Astrocyte of the hippocampus (primary cell): ENCODE data around the gene UCP3.

Source experiments
- DNase-seq: peaks from one replicate; pipeline ENCODE4 v3.0.0; 2011; ENCODE audit warnings: low read depth, low spot score

The UCP3 gene, protein sequence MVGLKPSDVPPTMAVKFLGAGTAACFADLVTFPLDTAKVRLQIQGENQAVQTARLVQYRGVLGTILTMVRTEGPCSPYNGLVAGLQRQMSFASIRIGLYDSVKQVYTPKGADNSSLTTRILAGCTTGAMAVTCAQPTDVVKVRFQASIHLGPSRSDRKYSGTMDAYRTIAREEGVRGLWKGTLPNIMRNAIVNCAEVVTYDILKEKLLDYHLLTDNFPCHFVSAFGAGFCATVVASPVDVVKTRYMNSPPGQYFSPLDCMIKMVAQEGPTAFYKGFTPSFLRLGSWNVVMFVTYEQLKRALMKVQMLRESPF

GRCh38 chr11:74008373-74009229, at the start of gene UCP3:
Gene UCP3, minus strand, starts transcription at chr11:74009085. Its CDS starts 2,043 bp downstream, at chr11:74007042.
- DNase-seq, result no peak

GRCh38 chr11:74057249-74058151, 48.6 kb upstream of the UCP3 start:
- peak; percentile 52 for DNase-seq

GRCh38 chr11:74055938-74056337, 47.1 kb upstream of the UCP3 start:
- peak; percentile 66 for DNase-seq

- no peak for DNase-seq
Measured at GRCh38 chr11:74050465-74050864, 41.6 kb upstream of the UCP3 start.

DNA sequence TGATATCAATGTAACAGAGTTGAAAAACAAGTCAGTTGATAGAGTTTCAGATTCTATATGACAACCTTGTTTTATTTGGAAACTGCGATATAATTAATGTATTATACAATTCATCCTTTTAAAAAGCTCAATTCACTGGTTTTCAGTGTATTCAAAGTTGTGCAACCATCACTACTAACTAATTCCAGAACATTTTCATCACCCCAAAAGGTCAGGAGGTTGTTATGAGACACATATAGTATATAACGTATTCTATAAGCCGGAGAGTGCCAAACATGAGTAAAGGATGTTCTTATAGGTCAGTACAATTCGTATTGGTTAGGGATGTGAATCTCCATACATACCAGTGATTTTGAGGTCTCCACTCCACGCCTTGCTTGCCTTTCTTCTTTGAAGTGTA, 40.1 kb upstream of the UCP3 start:
- DNase-seq, result no peak

GRCh38 chr11:74044538-74044937, 35.7 kb upstream of the UCP3 start:
- DNase-seq, result no peak

DNA sequence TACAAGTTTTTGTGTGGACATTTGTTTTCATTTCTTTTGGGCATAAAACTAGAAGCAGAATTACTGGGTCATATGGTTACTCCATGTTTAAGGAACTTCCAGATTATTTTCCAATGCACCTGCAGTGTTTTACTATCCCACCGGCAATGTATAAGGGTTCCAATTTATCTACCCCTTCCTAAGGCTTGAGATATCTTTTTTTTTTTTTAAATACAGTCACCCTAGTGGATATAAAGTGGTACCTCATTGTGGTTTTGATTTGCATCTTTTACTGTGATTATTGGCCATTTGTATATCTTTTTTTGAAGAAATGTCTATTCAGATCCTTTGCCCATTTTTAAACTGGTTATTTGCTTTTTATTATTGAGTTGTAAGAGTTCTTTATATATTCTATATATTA, 34.6 kb upstream of the UCP3 start:
- DNase-seq, result no peak

DNA sequence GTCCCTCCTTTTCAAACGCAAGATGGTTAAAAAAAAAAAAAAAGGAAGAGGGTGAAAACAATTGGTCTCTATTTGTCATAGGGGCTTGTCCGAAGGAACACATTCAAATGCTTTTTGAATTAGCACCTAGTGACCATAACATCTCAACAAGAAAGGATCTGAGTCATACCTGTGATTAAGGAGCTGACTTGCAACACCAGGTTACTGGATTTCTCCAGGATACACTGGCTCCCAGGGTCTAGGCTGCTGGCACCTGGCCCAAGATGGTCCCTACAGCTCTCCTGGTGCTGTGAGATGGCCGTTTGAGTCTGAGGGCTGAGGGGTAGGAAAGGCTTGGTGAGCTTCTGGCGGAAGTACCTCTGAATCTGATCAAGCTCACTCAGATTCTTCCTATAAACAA, 28.4 kb upstream of the UCP3 start:
- peak; percentile 40 for DNase-seq

- no peak for DNase-seq
Measured at GRCh38 chr11:74035264-74035663, 26.4 kb upstream of the UCP3 start.

GRCh38 chr11:74033046-74033445, 24.2 kb upstream of the UCP3 start:
- no peak for DNase-seq

DNA sequence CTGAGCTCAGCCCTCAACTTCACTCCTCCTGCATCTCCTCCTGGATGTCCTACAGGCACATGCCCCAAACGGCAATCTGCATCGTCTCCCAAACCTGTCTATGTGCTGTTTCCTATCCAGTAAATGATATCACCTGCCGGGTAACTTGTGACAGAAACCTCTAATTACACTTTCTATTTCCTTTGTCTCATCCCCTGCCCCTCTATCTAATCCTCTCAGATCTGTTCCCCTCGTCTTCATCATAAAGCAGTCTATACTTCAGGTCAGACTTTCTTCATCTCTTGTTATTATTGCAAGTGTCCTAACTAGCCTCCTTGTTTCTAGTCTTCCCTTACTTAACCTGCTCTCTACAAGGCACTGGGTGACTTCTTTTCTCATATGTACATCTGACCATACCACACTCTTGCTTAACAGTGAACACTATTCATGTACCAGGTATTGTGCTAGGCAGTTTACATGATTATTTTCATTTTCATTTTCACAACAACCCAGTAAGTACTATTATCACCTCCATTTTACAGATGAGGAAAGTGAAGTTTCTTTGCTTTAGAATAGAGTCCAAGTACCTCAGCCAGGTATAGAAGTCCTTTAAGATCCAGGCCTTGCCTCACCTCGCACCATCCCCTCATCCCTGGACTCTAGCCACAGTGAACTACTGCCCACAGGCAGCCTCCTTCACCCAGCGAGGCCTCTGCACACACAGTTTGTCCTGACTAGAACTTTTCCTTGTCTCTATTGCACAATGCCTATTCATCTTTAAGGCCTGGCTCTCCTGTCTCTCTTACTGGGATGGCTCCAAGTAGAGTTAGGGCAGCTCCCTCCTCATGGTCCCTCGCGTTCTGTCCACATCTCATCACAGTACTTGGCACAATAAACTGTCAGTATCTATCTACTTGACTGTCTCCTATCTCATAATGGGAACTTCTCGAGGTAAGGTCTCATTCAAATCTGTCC, 22.1 kb upstream of the UCP3 start:
- no peak for DNase-seq

DNA sequence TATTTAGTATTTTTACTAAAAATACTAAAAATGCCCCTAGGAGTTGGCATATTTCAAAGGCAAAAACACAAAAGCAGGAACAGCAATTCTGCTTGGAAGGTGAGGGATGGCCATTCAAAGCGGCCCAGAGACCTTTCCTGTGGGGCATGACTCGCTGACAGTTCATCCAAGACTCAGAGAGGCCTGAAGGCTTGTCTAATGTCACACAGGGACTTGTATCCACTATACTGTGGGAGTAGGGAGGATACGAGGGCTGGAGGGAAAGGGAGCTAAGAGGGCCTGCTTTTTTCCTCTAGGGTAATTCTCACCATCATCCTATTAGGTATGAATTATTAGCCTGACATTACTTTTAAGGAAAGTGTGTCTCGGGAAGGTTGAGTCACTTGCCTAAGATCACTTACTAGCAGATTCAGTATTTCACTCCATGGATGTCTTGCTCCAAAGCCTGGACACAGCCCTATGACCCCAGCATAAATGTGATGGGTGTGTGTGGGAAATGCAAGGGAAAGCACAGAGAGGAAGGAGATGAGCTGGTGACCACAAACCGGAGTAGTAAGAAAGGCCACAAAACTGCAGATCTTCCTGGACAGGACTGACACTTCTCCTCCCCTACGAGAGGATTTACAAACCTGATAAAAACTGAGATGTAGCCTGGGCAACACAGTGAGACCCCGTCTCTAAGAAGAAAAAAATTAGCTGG, 16.7 kb upstream of the UCP3 start:
- DNase-seq, result no peak

- DNase-seq, result peak; percentile 48
Measured at GRCh38 chr11:74024261-74025029, 15.6 kb upstream of the UCP3 start.

DNA sequence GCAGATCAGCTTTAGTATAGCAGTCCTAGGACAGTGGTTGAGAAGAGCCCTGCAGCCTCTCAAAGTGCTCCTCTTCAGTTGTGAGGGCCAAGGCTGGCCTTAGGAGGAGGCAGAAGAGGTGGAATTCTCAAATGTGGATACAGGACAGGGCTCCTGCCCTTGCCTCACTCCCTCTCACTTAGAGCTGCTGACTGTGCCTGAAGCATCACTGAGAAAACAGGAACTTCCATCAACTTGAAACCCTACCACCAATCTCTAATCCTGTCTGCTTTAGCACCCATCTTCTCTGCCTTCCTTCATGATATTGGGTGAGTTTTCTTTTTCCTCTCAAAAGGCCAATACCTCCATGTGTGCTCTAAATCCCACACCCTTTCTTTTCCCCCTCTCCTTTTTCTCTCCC, 14.4 kb upstream of the UCP3 start:
- DNase-seq, result no peak

DNA sequence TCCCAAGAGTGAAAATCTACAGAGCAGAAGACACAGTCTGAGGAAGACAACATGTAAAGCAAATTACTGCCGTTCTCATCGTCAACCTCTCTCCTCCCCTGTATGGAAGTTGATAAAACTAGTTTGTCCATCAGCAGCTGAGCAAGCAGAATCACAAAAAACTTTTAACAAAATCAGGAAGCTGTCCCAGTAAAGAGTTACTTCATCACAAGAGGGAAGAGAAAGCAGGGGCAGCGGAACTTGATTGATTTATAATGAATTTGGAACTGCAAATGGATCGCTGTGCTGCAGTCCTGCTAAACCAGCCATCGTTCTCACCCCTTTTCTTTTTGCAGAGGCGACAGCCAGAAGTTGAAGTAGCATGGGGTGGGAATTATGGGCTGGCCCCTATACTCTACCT, 13.7 kb upstream of the UCP3 start:
- no peak for DNase-seq

GRCh38 chr11:74021998-74022397, 13.1 kb upstream of the UCP3 start:
- no peak for DNase-seq

GRCh38 chr11:74020539-74020938, 11.7 kb upstream of the UCP3 start:
- DNase-seq, result no peak

DNA sequence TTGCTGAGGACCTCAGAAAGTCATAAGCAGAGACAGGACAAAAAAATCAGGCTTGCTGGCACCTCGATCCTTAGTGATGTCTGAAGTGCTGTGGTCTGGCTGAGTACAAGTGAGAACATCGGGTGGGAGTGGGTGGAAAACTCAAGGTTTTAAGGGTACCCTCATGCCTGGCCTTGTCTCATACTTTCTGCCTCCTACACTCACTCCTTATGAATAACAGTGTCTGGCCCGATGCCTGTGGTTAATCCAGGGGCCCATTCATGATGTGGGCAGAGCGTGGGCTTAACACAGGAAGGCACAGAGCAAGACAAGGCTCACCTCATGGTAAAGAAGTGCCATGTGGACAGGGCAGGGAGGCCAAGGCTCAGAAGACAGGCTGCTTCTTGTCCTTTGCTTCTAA, 11.0 kb upstream of the UCP3 start:
- DNase-seq, result peak; percentile 43

DNA sequence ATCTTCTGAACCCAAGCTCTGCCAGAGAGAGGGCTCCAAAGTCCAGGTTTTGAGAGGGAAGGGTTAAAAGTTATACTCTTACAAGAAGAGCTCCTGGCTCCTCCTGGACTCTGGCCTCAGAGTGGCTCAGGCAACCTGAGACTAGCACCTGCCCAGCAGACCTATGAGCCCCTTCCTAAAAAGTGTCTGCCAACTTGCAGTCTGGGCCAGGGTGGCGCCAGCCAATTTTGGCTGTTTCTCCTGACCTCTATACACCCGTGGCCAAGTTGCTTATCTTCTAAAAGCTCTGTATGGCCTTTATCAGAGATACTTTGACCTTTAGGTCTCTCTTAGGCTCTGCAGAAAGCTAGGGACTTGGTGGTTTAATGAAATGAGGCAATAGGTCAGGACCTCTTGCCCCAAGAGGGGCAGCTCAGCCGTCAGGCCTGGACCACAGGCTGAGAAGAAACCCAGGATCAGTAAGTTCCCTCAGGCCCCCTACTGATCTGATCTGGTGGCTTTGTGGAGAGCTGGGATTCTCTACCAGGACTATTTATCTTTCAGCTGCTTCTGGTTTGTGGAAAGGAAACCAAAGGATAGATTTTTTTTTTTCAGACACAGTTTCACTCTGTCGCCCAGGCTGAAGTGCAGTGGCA, 10.3 kb upstream of the UCP3 start:
- no peak for DNase-seq
